Measurements from ENCODE around the gene LRRN3.

The LRRN3 gene

DNA sequence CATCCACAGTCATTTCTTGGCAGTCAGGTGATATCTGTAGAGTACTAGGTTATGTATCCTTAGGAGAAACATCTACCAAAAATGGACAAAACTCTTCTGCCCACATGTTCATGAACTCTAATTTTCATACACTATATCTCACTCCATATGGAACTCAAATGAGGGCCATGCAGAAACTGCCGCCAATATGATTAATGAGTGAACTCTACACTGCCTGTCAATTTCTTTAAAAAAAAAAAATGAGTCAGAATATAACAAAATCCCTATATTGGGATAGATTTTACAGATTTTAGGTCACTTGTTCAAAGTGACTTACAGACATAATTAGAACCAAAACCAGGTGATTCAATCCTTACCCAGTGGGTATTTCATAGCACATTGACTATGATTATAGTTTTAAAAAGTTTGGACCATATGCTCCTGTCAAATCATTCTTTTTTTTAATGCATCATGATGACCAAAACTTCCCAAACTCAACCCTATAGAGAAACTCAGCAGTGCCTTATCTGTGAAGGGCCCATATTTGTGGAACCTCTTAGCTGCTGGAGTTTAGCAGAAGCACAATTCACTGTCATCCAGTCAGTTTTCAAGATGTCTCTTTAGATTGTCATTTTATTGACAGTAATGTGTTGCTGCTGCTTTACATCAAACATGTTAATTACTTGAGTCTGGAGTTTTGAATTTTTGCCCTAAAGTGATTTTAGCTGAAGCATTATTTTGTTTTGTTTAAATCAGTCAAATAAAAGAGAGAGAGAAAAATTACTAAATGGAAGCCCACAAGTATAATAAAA is 11.1 kb downstream of the LRRN3 start:
- no peaks in the 10 kb centered on the region for H3K4me1 ChIP-seq (ENCODE audit: control insufficient read depth, insufficient read depth, low read length, poor library complexity, severe bottlenecking)
- no peaks in the 10 kb centered on the region for H3K27me3 ChIP-seq (replicated peaks; ENCODE audit: control insufficient read depth, insufficient read depth, low read length, poor library complexity, severe bottlenecking)
- H3K9me3 ChIP-seq (ENCODE audit: control insufficient read depth, low read length): no peaks in the 10 kb centered on the region
- H3K27ac ChIP-seq (ENCODE audit: insufficient read depth, low read length, poor library complexity, severe bottlenecking): no peak overlapping the region
- no peaks in the 10 kb centered on the region for H3K36me3 ChIP-seq (ENCODE audit: control insufficient read depth, insufficient read depth, low read length)
- no peak for DNase-seq
- no peak overlapping the region for H3K4me3 ChIP-seq (ENCODE audit: insufficient read depth, low read depth, low read length, poor library complexity, severe bottlenecking)

DNA sequence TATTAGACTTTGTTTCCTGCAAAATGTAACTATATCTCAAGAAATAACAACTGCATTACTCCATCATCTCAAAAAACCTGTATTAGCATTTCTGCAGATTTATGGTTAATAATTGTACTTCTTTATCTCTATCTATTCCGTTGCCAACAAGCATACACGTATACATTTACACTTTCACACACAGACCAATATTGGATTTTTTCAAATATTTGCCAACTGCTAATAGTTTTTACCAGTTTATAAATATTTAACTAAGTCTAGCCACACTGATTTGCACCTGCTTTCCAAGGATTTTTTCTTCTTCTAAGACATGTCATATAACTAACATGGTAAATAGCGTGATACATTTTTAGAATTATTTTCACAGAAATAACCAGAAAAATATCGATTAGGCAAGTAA is 12.2 kb downstream of the LRRN3 start:
- H3K27me3 ChIP-seq (replicated peaks; ENCODE audit: control insufficient read depth, insufficient read depth, low read length, poor library complexity, severe bottlenecking): no peaks in the 10 kb centered on the region
- no peak for DNase-seq
- no peak overlapping the region for H3K4me3 ChIP-seq (ENCODE audit: insufficient read depth, low read depth, low read length, poor library complexity, severe bottlenecking)
- no peaks in the 10 kb centered on the region for H3K36me3 ChIP-seq (ENCODE audit: control insufficient read depth, insufficient read depth, low read length)
- no peaks in the 10 kb centered on the region for H3K4me1 ChIP-seq (ENCODE audit: control insufficient read depth, insufficient read depth, low read length, poor library complexity, severe bottlenecking)
- no peaks in the 10 kb centered on the region for H3K9me3 ChIP-seq (ENCODE audit: control insufficient read depth, low read length)
- H3K27ac ChIP-seq (ENCODE audit: insufficient read depth, low read length, poor library complexity, severe bottlenecking): no peak overlapping the region

DNA sequence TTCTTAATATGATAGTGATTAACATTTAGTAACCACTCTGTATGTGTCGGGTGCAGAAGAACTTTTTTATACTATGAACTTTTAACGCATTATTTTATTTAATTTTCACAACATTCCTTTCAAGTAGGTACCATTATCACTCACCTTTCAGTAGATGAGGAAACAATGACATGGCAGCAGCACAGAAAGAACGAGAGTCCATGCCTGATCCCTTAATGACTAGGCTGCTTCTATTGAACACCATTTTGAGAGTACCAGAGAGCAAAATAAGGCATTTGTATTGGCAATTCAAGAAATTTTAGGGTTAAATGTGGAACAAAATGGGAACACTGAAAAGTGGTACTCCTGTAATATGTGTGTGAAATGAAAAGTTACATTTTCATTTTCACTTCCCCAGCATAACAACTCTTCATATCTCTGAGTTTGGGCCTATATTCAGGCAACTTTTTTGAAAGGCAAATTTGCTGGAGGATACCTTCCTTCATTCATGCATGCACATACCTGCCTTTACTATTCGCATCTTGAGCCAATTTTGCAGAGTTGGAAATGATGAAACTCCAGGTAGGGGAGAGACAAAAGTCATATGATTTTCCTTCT is 12.8 kb downstream of the LRRN3 start:
- Histone ChIP-seq H3K36me3 (ENCODE audit: control insufficient read depth, insufficient read depth, low read length) (no peaks in the 10 kb centered on the region), H3K4me1 (ENCODE audit: control insufficient read depth, insufficient read depth, low read length, poor library complexity, severe bottlenecking) (no peaks in the 10 kb centered on the region), H3K27me3 (replicated peaks; ENCODE audit: control insufficient read depth, insufficient read depth, low read length, poor library complexity, severe bottlenecking) (no peaks in the 10 kb centered on the region), H3K27ac (ENCODE audit: insufficient read depth, low read length, poor library complexity, severe bottlenecking) (no peak overlapping the region), H3K4me3 (ENCODE audit: insufficient read depth, low read depth, low read length, poor library complexity, severe bottlenecking) (no peak overlapping the region), H3K9me3 (ENCODE audit: control insufficient read depth, low read length) (no peaks in the 10 kb centered on the region)
- no peak for DNase-seq

DNA sequence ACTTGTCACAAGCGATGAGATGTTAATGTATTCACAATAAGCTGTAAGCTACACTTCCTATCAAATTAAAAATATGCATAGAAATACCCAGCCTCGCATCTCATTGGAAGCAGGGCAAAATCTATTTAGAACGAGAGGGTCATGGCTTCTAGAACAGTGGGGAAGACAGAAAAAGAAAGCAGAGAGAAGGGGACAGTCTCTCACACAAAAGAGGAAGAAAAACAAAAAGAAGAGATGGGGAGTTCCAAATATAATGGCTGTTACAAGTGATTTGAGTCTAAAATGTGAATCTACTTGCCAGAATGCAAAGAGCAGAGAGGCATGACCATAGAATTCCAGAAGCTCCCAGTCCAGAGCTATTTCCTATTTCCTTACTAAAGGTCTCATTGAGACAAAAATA is 13.8 kb downstream of the LRRN3 start:
- Histone ChIP-seq H3K4me1 (ENCODE audit: control insufficient read depth, insufficient read depth, low read length, poor library complexity, severe bottlenecking) (no peaks in the 10 kb centered on the region), H3K9me3 (ENCODE audit: control insufficient read depth, low read length) (no peaks in the 10 kb centered on the region), H3K27ac (ENCODE audit: insufficient read depth, low read length, poor library complexity, severe bottlenecking) (no peak overlapping the region), H3K27me3 (replicated peaks; ENCODE audit: control insufficient read depth, insufficient read depth, low read length, poor library complexity, severe bottlenecking) (no peaks in the 10 kb centered on the region), H3K36me3 (ENCODE audit: control insufficient read depth, insufficient read depth, low read length) (no peaks in the 10 kb centered on the region), H3K4me3 (ENCODE audit: insufficient read depth, low read depth, low read length, poor library complexity, severe bottlenecking) (no peak overlapping the region)
- DNase-seq: no peak

DNA sequence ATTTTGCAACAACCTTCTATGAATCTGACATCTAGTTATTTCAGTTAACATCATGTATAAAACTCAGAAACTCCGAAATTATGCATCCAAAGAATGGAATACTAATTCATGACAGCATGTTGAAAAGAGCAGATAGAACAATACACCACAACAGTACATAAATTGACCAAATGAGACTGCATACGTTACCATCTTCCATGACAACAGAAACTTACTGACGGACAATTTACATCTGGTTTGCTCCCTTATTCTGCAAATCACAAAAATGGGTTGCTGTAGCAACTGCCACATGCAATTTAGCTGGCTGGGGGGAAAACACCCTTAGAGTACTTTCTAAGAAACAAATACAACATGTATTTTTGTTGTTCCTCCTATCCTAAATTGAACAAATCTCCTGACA is 14.3 kb downstream of the LRRN3 start:
- DNase-seq: no peak
- Histone ChIP-seq H3K9me3 (ENCODE audit: control insufficient read depth, low read length) (no peaks in the 10 kb centered on the region), H3K27ac (ENCODE audit: insufficient read depth, low read length, poor library complexity, severe bottlenecking) (no peak overlapping the region), H3K36me3 (ENCODE audit: control insufficient read depth, insufficient read depth, low read length) (no peaks in the 10 kb centered on the region), H3K4me3 (ENCODE audit: insufficient read depth, low read depth, low read length, poor library complexity, severe bottlenecking) (no peak overlapping the region), H3K27me3 (replicated peaks; ENCODE audit: control insufficient read depth, insufficient read depth, low read length, poor library complexity, severe bottlenecking) (no peaks in the 10 kb centered on the region), H3K4me1 (ENCODE audit: control insufficient read depth, insufficient read depth, low read length, poor library complexity, severe bottlenecking) (no peaks in the 10 kb centered on the region)

DNA sequence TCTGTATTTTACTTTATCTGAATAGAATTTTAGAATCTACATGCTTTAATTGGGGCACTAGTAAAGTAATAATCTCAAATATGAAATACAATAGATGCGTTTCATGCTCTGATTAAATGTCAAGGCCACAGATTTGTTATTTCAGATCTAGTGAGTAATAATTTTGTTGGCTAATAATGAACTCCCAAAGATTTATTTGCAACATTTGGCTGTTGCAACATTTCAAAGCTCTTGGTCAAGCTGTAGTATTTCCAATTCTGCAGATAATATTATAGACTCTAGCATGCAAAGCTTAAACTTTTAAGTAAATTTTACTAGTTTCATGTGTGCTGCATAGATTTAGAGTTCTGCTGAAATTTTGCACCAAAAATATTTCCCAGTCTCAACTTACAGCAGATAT is 16.7 kb downstream of the LRRN3 start:
- Histone ChIP-seq H3K9me3 (ENCODE audit: control insufficient read depth, low read length) (no peaks in the 10 kb centered on the region), H3K4me3 (ENCODE audit: insufficient read depth, low read depth, low read length, poor library complexity, severe bottlenecking) (no peak overlapping the region), H3K36me3 (ENCODE audit: control insufficient read depth, insufficient read depth, low read length) (no peaks in the 10 kb centered on the region), H3K27me3 (replicated peaks; ENCODE audit: control insufficient read depth, insufficient read depth, low read length, poor library complexity, severe bottlenecking) (no peaks in the 10 kb centered on the region), H3K4me1 (ENCODE audit: control insufficient read depth, insufficient read depth, low read length, poor library complexity, severe bottlenecking) (no peaks in the 10 kb centered on the region), H3K27ac (ENCODE audit: insufficient read depth, low read length, poor library complexity, severe bottlenecking) (no peak overlapping the region)
- no peak for DNase-seq

DNA sequence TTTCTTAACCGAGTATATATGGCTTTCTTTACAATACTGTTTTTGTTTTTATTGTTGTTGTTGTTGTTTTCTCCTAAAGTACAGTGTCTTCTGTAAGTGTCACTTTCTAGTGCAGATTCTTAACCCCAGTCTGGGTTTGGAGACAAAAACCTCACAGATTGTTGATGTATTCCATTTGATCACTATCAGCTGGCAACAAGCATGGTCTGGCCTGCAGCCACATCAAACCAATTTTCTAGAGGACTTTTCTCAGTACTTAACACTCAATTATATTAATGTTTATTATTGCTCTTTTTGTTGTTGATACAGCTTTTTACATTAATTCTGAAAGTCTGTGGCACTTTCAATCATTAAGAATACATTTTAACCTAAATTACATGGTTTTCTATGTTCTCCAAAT is 17.1 kb downstream of the LRRN3 start:
- Histone ChIP-seq H3K4me1 (ENCODE audit: control insufficient read depth, insufficient read depth, low read length, poor library complexity, severe bottlenecking) (no peaks in the 10 kb centered on the region), H3K36me3 (ENCODE audit: control insufficient read depth, insufficient read depth, low read length) (no peaks in the 10 kb centered on the region), H3K4me3 (ENCODE audit: insufficient read depth, low read depth, low read length, poor library complexity, severe bottlenecking) (no peak overlapping the region), H3K27me3 (replicated peaks; ENCODE audit: control insufficient read depth, insufficient read depth, low read length, poor library complexity, severe bottlenecking) (no peaks in the 10 kb centered on the region), H3K27ac (ENCODE audit: insufficient read depth, low read length, poor library complexity, severe bottlenecking) (no peak overlapping the region), H3K9me3 (ENCODE audit: control insufficient read depth, low read length) (no peaks in the 10 kb centered on the region)
- no peak for DNase-seq

DNA sequence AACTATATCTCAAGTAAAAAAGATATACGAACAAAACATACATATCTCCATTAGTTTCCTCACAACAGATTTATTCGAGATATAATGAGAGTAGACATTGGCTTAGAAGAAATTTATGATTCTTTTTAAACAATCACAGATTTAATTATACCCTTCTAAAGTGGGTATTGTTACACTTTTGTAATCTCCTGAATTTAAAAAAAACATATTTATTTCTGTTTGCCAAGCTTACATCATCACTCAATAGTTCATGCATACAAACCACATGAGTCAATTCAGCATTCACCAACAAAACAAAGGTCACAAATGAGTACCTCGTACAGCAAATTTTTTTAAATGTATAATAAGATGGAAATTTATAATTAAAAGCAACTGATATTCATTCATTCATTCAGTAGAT is 17.6 kb downstream of the LRRN3 start:
- Histone ChIP-seq H3K4me3 (ENCODE audit: insufficient read depth, low read depth, low read length, poor library complexity, severe bottlenecking) (no peak overlapping the region), H3K9me3 (ENCODE audit: control insufficient read depth, low read length) (no peaks in the 10 kb centered on the region), H3K4me1 (ENCODE audit: control insufficient read depth, insufficient read depth, low read length, poor library complexity, severe bottlenecking) (no peaks in the 10 kb centered on the region), H3K27me3 (replicated peaks; ENCODE audit: control insufficient read depth, insufficient read depth, low read length, poor library complexity, severe bottlenecking) (no peaks in the 10 kb centered on the region), H3K27ac (ENCODE audit: insufficient read depth, low read length, poor library complexity, severe bottlenecking) (no peak overlapping the region), H3K36me3 (ENCODE audit: control insufficient read depth, insufficient read depth, low read length) (no peaks in the 10 kb centered on the region)
- DNase-seq: no peak

DNA sequence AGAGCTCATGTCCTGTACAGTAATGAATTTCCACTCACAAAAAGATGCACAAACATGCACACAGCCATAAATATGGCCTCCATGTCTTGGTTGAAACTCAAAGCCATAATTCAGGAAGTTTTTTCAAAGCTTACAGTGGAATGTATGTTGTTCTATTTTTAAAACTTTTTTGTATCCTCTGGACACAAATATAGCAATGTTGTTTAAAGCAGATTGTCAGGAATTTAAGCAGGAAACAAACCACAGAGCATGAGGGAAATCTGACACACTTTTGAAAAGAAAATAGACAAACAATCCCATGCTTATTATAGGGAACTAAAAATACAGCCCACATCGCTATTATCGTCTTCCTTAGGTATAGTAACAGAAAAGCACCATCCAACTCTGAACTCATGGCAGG is 21.5 kb downstream of the LRRN3 start:
- Histone ChIP-seq H3K27me3 (replicated peaks; ENCODE audit: control insufficient read depth, insufficient read depth, low read length, poor library complexity, severe bottlenecking) (no peaks in the 10 kb centered on the region), H3K36me3 (ENCODE audit: control insufficient read depth, insufficient read depth, low read length) (no peaks in the 10 kb centered on the region), H3K4me1 (ENCODE audit: control insufficient read depth, insufficient read depth, low read length, poor library complexity, severe bottlenecking) (no peaks in the 10 kb centered on the region), H3K27ac (ENCODE audit: insufficient read depth, low read length, poor library complexity, severe bottlenecking) (no peak overlapping the region), H3K4me3 (ENCODE audit: insufficient read depth, low read depth, low read length, poor library complexity, severe bottlenecking) (no peak overlapping the region), H3K9me3 (ENCODE audit: control insufficient read depth, low read length) (no peaks in the 10 kb centered on the region)
- DNase-seq: no peak

DNA sequence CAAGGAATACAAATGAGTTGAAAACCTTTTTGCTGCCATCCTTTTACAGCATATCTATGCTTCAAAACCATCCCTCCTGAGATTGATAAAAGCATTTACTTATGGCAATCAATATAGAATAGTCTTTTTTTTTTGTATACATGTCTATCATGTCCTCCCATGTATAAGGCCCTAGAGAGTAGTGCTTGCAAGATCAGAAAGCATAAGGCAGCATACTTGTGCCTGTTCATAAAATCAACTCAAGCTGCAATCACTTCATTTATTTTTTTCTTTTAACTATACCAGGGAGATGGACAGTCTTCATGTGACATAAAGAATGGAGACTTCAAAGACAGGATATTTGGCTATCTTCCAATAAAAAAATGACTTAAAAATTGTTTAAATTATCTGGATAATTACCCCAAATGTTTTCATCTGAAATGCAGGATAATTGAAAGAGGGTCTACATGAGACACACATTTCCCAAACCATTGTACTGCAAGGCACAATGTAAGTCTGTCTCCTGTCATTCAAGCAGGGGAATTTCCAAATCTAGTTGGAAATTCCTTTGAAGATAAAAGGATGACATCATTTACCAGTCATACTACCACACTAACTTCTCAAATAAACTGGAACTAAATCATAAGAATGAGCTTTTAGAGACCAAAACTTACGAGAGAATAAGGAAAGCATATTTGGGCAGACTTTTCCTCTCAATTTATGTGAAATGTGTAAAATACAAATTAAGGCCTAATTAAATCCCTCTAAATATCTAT is 22.5 kb downstream of the LRRN3 start:
- Histone ChIP-seq H3K4me3 (ENCODE audit: insufficient read depth, low read depth, low read length, poor library complexity, severe bottlenecking) (no peak overlapping the region), H3K9me3 (ENCODE audit: control insufficient read depth, low read length) (no peaks in the 10 kb centered on the region), H3K36me3 (ENCODE audit: control insufficient read depth, insufficient read depth, low read length) (no peaks in the 10 kb centered on the region), H3K27ac (ENCODE audit: insufficient read depth, low read length, poor library complexity, severe bottlenecking) (no peak overlapping the region), H3K4me1 (ENCODE audit: control insufficient read depth, insufficient read depth, low read length, poor library complexity, severe bottlenecking) (no peaks in the 10 kb centered on the region), H3K27me3 (replicated peaks; ENCODE audit: control insufficient read depth, insufficient read depth, low read length, poor library complexity, severe bottlenecking) (no peaks in the 10 kb centered on the region)
- no peak for DNase-seq

Measured in effector memory CD4-positive, alpha-beta T cell (primary cell).